ENCODE results near the gene RASL12. TPM values are rescaled to one million over a fixed set of nuclear protein-coding genes. Genes with fewer than 3 reads are reported as not detected.

Gene RASL12
- total RNA-seq, 1 donor, result 0.36 TPM

DNA sequence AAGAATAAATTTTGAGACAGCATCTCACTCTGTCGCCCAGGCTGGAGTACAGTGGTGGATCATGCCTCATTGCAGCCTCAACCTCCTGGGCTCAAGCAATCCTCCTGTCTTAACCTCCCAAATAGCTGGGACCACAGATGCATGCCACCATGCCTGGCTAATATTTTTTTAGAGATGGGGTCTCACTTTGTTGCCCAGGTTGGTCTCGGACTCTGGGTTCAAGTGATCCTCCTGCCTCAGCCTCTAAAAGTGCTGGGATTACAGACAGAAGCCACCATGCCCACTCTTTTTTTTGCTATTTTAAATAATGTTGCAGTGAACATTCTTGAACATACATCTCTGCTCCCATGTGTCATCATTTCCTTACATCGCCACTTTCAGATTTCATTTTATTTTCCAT lies 29.4 kb downstream of the RASL12 start:
- H3K4me2 ChIP-seq (ENCODE audit: insufficient read depth, low read length), result no peak overlapping the region

GRCh38 chr15:65037309-65037708 lies 30.5 kb downstream of the RASL12 start:
- Histone ChIP-seq H3K27ac (ENCODE audit: low read depth, low read length) (no peak overlapping the region), H3K4me1 (ENCODE audit: insufficient read depth, low read length) (peaks cover 3% of the 10 kb centered on the region), H3K9me3 (ENCODE audit: low read depth, low read length) (no peaks in the 10 kb centered on the region), H4K20me1 (ENCODE audit: insufficient read depth, low read length) (no peaks in the 10 kb centered on the region), H3K4me2 (ENCODE audit: insufficient read depth, low read length) (no peak overlapping the region), H2AFZ (ENCODE audit: low read length) (no peak overlapping the region), H3K79me2 (ENCODE audit: insufficient read depth, low read length) (no peaks in the 10 kb centered on the region), H3K36me3 (ENCODE audit: insufficient read depth, low read length) (no peaks in the 10 kb centered on the region), H3K27me3 (ENCODE audit: insufficient read depth, low read length) (no peaks in the 10 kb centered on the region), H3K4me3 (ENCODE audit: insufficient read depth, low read length) (no peak overlapping the region)
- TF ChIP-seq, protein P1, sequence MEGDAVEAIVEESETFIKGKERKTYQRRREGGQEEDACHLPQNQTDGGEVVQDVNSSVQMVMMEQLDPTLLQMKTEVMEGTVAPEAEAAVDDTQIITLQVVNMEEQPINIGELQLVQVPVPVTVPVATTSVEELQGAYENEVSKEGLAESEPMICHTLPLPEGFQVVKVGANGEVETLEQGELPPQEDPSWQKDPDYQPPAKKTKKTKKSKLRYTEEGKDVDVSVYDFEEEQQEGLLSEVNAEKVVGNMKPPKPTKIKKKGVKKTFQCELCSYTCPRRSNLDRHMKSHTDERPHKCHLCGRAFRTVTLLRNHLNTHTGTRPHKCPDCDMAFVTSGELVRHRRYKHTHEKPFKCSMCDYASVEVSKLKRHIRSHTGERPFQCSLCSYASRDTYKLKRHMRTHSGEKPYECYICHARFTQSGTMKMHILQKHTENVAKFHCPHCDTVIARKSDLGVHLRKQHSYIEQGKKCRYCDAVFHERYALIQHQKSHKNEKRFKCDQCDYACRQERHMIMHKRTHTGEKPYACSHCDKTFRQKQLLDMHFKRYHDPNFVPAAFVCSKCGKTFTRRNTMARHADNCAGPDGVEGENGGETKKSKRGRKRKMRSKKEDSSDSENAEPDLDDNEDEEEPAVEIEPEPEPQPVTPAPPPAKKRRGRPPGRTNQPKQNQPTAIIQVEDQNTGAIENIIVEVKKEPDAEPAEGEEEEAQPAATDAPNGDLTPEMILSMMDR (IDR thresholded peaks at IDR 0.05; ENCODE audit: extremely low read depth, low read depth, low read length), result no peak
- DNase-seq (ENCODE audit: insufficient read length, low spot score, missing footprints), result no peak

More for the DNA sequence above, 29.4 kb downstream of the RASL12 start:
- Histone ChIP-seq H3K9me3 (ENCODE audit: low read depth, low read length) (no peaks in the 10 kb centered on the region), H3K36me3 (ENCODE audit: insufficient read depth, low read length) (no peaks in the 10 kb centered on the region), H3K4me3 (ENCODE audit: insufficient read depth, low read length) (no peak overlapping the region), H4K20me1 (ENCODE audit: insufficient read depth, low read length) (no peaks in the 10 kb centered on the region), H3K79me2 (ENCODE audit: insufficient read depth, low read length) (no peaks in the 10 kb centered on the region), H3K27me3 (ENCODE audit: insufficient read depth, low read length) (no peaks in the 10 kb centered on the region), H2AFZ (ENCODE audit: low read length) (no peak overlapping the region), H3K4me1 (ENCODE audit: insufficient read depth, low read length) (peaks cover 5% of the 10 kb centered on the region), H3K27ac (ENCODE audit: low read depth, low read length) (no peak overlapping the region)
- no peak for DNase-seq (ENCODE audit: insufficient read length, low spot score, missing footprints)
- TF ChIP-seq, protein P1 (IDR thresholded peaks at IDR 0.05; ENCODE audit: extremely low read depth, low read depth, low read length), result no peak

DNA sequence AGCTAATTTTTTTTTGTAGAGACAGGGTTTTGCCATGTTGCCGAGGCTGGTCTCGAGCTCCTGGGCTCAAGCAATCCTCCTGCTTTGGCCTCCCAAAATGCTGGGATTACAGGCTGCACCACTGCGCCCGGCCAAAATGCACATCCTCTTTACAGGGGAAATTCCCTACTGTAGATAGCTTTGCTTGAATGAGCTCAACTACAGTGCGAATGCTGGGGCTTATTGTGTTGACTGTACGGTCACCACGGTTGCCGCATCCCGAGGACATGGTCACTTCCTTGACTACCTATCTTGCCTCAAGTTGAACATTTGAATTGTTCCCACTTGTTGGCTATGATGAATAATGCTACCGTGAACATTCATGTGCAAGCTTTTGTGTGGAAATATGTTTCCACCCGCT lies 33.1 kb downstream of the RASL12 start:
- H3K4me2 ChIP-seq (ENCODE audit: insufficient read depth, low read length), result no peak overlapping the region
- H3K79me2 ChIP-seq (ENCODE audit: insufficient read depth, low read length), result no peaks in the 10 kb centered on the region
- H3K9me3 ChIP-seq (ENCODE audit: low read depth, low read length), result no peaks in the 10 kb centered on the region
- peaks cover 3% of the 10 kb centered on the region for H3K4me1 ChIP-seq (ENCODE audit: insufficient read depth, low read length)
- TF ChIP-seq, protein P1 (IDR thresholded peaks at IDR 0.05; ENCODE audit: extremely low read depth, low read depth, low read length), result no peak
- H4K20me1 ChIP-seq (ENCODE audit: insufficient read depth, low read length), result no peaks in the 10 kb centered on the region
- no peak overlapping the region for H2AFZ ChIP-seq (ENCODE audit: low read length)
- no peaks in the 10 kb centered on the region for H3K27me3 ChIP-seq (ENCODE audit: insufficient read depth, low read length)
- no peak overlapping the region for H3K4me3 ChIP-seq (ENCODE audit: insufficient read depth, low read length)
- H3K36me3 ChIP-seq (ENCODE audit: insufficient read depth, low read length), result no peaks in the 10 kb centered on the region
- no peak overlapping the region for H3K27ac ChIP-seq (ENCODE audit: low read depth, low read length)
- DNase-seq (ENCODE audit: insufficient read length, low spot score, missing footprints), result no peak

- peak; percentile 82 for DNase-seq (ENCODE audit: insufficient read length, low spot score, missing footprints)
- no peak overlapping the region for H3K4me3 ChIP-seq (ENCODE audit: insufficient read depth, low read length)
- peaks cover 7% of the 10 kb centered on the region for H3K79me2 ChIP-seq (ENCODE audit: insufficient read depth, low read length)
- H3K36me3 ChIP-seq (ENCODE audit: insufficient read depth, low read length), result no peaks in the 10 kb centered on the region
- no peaks in the 10 kb centered on the region for H4K20me1 ChIP-seq (ENCODE audit: insufficient read depth, low read length)
- TF ChIP-seq, protein P1 (IDR thresholded peaks at IDR 0.05; ENCODE audit: extremely low read depth, low read depth, low read length), result peak; percentile 71
- no peaks in the 10 kb centered on the region for H3K27me3 ChIP-seq (ENCODE audit: insufficient read depth, low read length)
- H3K4me1 ChIP-seq (ENCODE audit: insufficient read depth, low read length), result peaks cover 3% of the 10 kb centered on the region
- peak overlapping the region; percentile 14 for H2AFZ ChIP-seq (ENCODE audit: low read length)
- H3K9me3 ChIP-seq (ENCODE audit: low read depth, low read length), result no peaks in the 10 kb centered on the region
- no peak overlapping the region for H3K27ac ChIP-seq (ENCODE audit: low read depth, low read length)
- peak overlapping the region; percentile 34 for H3K4me2 ChIP-seq (ENCODE audit: insufficient read depth, low read length)
These were observed 34.0 kb downstream of the RASL12 start for GRCh38 chr15:65033659-65034269.
